Keratinocyte (primary cell): ENCODE results near the gene AP3S1. TPM values are rescaled to one million over a fixed set of nuclear protein-coding genes. Genes with fewer than 3 reads are reported as not detected.

Experiments
- DNase-seq: peaks from one replicate; pipeline ENCODE4 v3.0.0-alpha.2; 2011; ENCODE audit warnings: low read depth, missing footprints, low spot score
- FAIRE-seq: peaks from 2 replicates; lab custom pipeline; 2011; peaks lifted over from hg19 to GRCh38; lab: Jason Lieb, UNC
- H2AFZ ChIP-seq: 2 replicates; pipeline ENCODE4 v1.6.0; 2012; ENCODE audit warnings: low read length, control low read depth, inconsistent platforms; ENCODE audit not compliant: control insufficient read depth
- H3K27ac ChIP-seq: 2 replicates; pipeline ENCODE4 v1.5.1; 2011; ENCODE audit warnings: low read length; ENCODE audit not compliant: control insufficient read depth, insufficient read depth
- H3K27me3 ChIP-seq: 3 replicates; pipeline ENCODE4 v1.6.0; 2011; ENCODE audit warnings: low read length; ENCODE audit not compliant: control insufficient read depth, insufficient read depth; ENCODE audit errors: extremely low read depth
- H3K36me3 ChIP-seq, 2 experiments: 2 replicates in 1 of 2; 3 replicates in 1 of 2; pipeline ENCODE4 v1.5.1; 2011; ENCODE audit warnings: low read length in 2 of 2, mild to moderate bottlenecking in 1 of 2; ENCODE audit not compliant: control insufficient read depth in 2 of 2, insufficient read depth in 2 of 2; ENCODE audit errors: extremely low read depth in 1 of 2
- H3K4me1 ChIP-seq: 3 replicates; pipeline ENCODE4 v1.5.1; 2011; ENCODE audit warnings: low read length; ENCODE audit not compliant: control insufficient read depth, insufficient read depth; ENCODE audit errors: extremely low read depth
- H3K4me2 ChIP-seq: 3 replicates; pipeline ENCODE4 v1.6.0; 2011; ENCODE audit warnings: low read depth, low read length; ENCODE audit not compliant: control insufficient read depth, insufficient read depth; ENCODE audit errors: extremely low read depth
- H3K4me3 ChIP-seq, 3 experiments: fragments of 200-600 bp in 1 of 3; sonication (generic) in 1 of 3; 2 replicates in 2 of 3; 3 replicates in 1 of 3; pipeline ENCODE4 v1.5.1; 2011 to 2016; ENCODE audit warnings: low read length in 3 of 3, mild to moderate bottlenecking in 3 of 3, control low read depth in 2 of 3, inconsistent platforms in 1 of 3, low read depth in 1 of 3, mixed read lengths in 1 of 3, mixed run types in 1 of 3, moderate library complexity in 1 of 3; ENCODE audit not compliant: control insufficient read depth in 2 of 3, insufficient read depth in 2 of 3; ENCODE audit errors: extremely low read depth in 1 of 3
- H3K79me2 ChIP-seq: 2 replicates; pipeline ENCODE4 v1.6.0; 2012; ENCODE audit warnings: low read length; ENCODE audit not compliant: control insufficient read depth, insufficient read depth
- H3K9ac ChIP-seq: 3 replicates; pipeline ENCODE4 v1.6.0; 2011; ENCODE audit warnings: low read length; ENCODE audit not compliant: control insufficient read depth, insufficient read depth; ENCODE audit errors: extremely low read depth
- H3K9me1 ChIP-seq: 3 replicates; pipeline ENCODE4 v1.6.0; 2011; ENCODE audit warnings: low read length; ENCODE audit not compliant: control insufficient read depth, insufficient read depth; ENCODE audit errors: extremely low read depth
- H3K9me3 ChIP-seq: 2 replicates; pipeline ENCODE4 v1.5.1; 2012; ENCODE audit warnings: low read depth, low read length; ENCODE audit not compliant: control insufficient read depth
- H4K20me1 ChIP-seq: 3 replicates; pipeline ENCODE4 v1.6.0; 2011; ENCODE audit warnings: low read length; ENCODE audit not compliant: control insufficient read depth, insufficient read depth; ENCODE audit errors: extremely low read depth
- CTCF ChIP-seq, 3 experiments: IDR thresholded peaks in 1 of 3; conservative IDR thresholded peaks in 1 of 3; optimal IDR thresholded peaks in 1 of 3; 2 replicates in 2 of 3; 3 replicates in 1 of 3; pipeline versions ENCODE3 to v1.5.1; 2011; ENCODE audit warnings: low read length in 3 of 3, mild to moderate bottlenecking in 3 of 3, moderate library complexity in 2 of 3, control low read depth in 1 of 3, inconsistent platforms in 1 of 3; ENCODE audit not compliant: insufficient read depth in 2 of 3; ENCODE audit errors: extremely low read depth in 1 of 3
- EZH2 ChIP-seq: IDR thresholded peaks from one replicate; pipeline ENCODE4 v1.6.1; 2012; ENCODE audit warnings: inconsistent platforms, mild to moderate bottlenecking, low read length, moderate library complexity
- dilution Hi-C: fragments of 300-500 bp; cut with MboI; formaldehyde crosslinking; loops from one replicate; pipeline ENCODE4 v1.7.0; 2020; ENCODE audit warnings: low sequenced_read_pairs; ENCODE audit not compliant: extremely low pct_ligation_motif_present
- polyA plus RNA-seq, 5 experiments: library from polyadenylated mRNA; depleted of rRNA in 3 of 5; stranded (reverse) in 3 of 5; stranded (forward) in 1 of 5; unstranded in 1 of 5; fragments of >200 nt; gene quantifications; 1 replicate in 1 of 5; 2 replicates in 3 of 5; 3 replicates in 1 of 5; pipeline versions ENCODE4 v1.2.1 to v1.2.3, GENCODE V29; 2011 to 2012; ENCODE audit warnings: missing spikeins in 2 of 5, low read depth in 1 of 5, low replicate concordance in 1 of 5

The AP3S1 gene
- polyA plus RNA-seq, 1 donor (not counting 4 experiments of a cell fraction or from before 2014, with no cell fraction given): 153 TPM

- no peaks in the 10 kb centered on the region for H3K9me1 ChIP-seq
- FAIRE-seq (no peak), DNase-seq (no peak)
- TF ChIP-seq EZH2: no peak
- no peak for TF ChIP-seq CTCF (optimal IDR thresholded peaks at IDR 0.05 in 1 of 3, IDR thresholded peaks at IDR 0.05 in 1 of 3, conservative IDR thresholded peaks at IDR 0.05 in 1 of 3; ENCODE audit: extremely low read depth in 1 of 3, insufficient read depth in 2 of 3, low read length in 3 of 3)
- no peak overlapping the region for H3K27ac ChIP-seq
- H3K4me1 ChIP-seq: peaks cover 20% of the 10 kb centered on the region
- no peaks in the 10 kb centered on the region for H3K36me3 ChIP-seq
- no peaks in the 10 kb centered on the region for H3K9me3 ChIP-seq
- no peak overlapping the region for H3K4me3 ChIP-seq
- no peak overlapping the region for H3K4me2 ChIP-seq
- dilution Hi-C loops: no loop called here
- no peak overlapping the region for H3K9ac ChIP-seq
- no peak overlapping the region for H2AFZ ChIP-seq
- H3K79me2 ChIP-seq: peaks cover 96% of the 10 kb centered on the region
- no peaks in the 10 kb centered on the region for H3K27me3 ChIP-seq
- H4K20me1 ChIP-seq: no peaks in the 10 kb centered on the region
Measured at GRCh38 chr5:115857626-115858349, 16.1 kb downstream of the AP3S1 start.

GRCh38 chr5:115858396-115858795 is 16.7 kb downstream of the AP3S1 start:
- dilution Hi-C loops: no loop called here
- Histone ChIP-seq H3K4me1 (peaks cover 20% of the 10 kb centered on the region), H3K4me2 (no peak overlapping the region), H2AFZ (no peak overlapping the region), H3K4me3 (no peak overlapping the region), H3K9me3 (no peaks in the 10 kb centered on the region), H3K27ac (no peak overlapping the region), H3K27me3 (no peaks in the 10 kb centered on the region), H3K9me1 (no peaks in the 10 kb centered on the region), H3K79me2 (peaks cover 92% of the 10 kb centered on the region), H3K36me3 (no peaks in the 10 kb centered on the region), H3K9ac (no peak overlapping the region), H4K20me1 (no peaks in the 10 kb centered on the region)
- DNase-seq (no peak), FAIRE-seq (no peak)
- TF ChIP-seq CTCF (optimal IDR thresholded peaks at IDR 0.05 in 1 of 3, IDR thresholded peaks at IDR 0.05 in 1 of 3, conservative IDR thresholded peaks at IDR 0.05 in 1 of 3; ENCODE audit: extremely low read depth in 1 of 3, insufficient read depth in 2 of 3, low read length in 3 of 3) (no peak), EZH2 (no peak)
